Glutamatergic neuron (in vitro differentiated cells): ENCODE results near the gene EFHB. TPM values are rescaled to one million over a fixed set of nuclear protein-coding genes. Genes with fewer than 3 reads are reported as not detected.

Experiments
- DNase-seq: peaks from one replicate; pipeline ENCODE4 v3.0.0; 2022
- H3K27ac Mint-ChIP-seq: one replicate; pipeline ENCODE4 v1.8.0; 2020; ENCODE audit warnings: mild to moderate bottlenecking, mixed read lengths, inconsistent platforms; ENCODE audit not compliant: unreplicated experiment
- H3K27me3 Mint-ChIP-seq: one replicate; pipeline ENCODE4 v1.8.0; 2020; ENCODE audit warnings: mild to moderate bottlenecking, moderate library complexity, mixed read lengths, inconsistent platforms; ENCODE audit not compliant: unreplicated experiment
- H3K36me3 Mint-ChIP-seq: one replicate; pipeline ENCODE4 v1.8.0; 2020; ENCODE audit warnings: mild to moderate bottlenecking, mixed read lengths, inconsistent platforms; ENCODE audit not compliant: unreplicated experiment
- H3K4me1 Mint-ChIP-seq: one replicate; pipeline ENCODE4 v1.8.0; 2020; ENCODE audit warnings: mild to moderate bottlenecking, low read depth, mixed read lengths, inconsistent platforms; ENCODE audit not compliant: unreplicated experiment
- H3K4me3 Mint-ChIP-seq: one replicate; pipeline ENCODE4 v1.8.0; 2020; ENCODE audit warnings: mild to moderate bottlenecking, mixed read lengths, inconsistent platforms; ENCODE audit not compliant: unreplicated experiment
- H3K9me3 Mint-ChIP-seq: one replicate; pipeline ENCODE4 v1.8.0; 2020; ENCODE audit warnings: mild to moderate bottlenecking, moderate library complexity, mixed read lengths, inconsistent platforms; ENCODE audit not compliant: unreplicated experiment
- CTCF ChIP-seq: fragments of 200-600 bp; sonication (generic); IDR thresholded peaks from one replicate; pipeline ENCODE4 v1.5.0; 2021; ENCODE audit not compliant: partially characterized antibody, unreplicated experiment
- long read RNA-seq: library from polyadenylated mRNA; unstranded; transcript quantifications from one replicate; pipeline ENCODE4 v2.0.0, GENCODE V29; 2020; ENCODE audit not compliant: unreplicated experiment
- total RNA-seq: library from RNA; stranded (reverse); fragmentation: NEBNext Ultra II Directional; extraction: Animal tissue kit (Norgen Biotek cat#: 25700); gene quantifications from one replicate; pipeline ENCODE4 v1.2.1, GENCODE V29; 2021; ENCODE audit not compliant: unreplicated experiment

Gene EFHB
- 0.76 TPM for total RNA-seq
- long read RNA-seq, result 0 reads

- Mint-ChIP-seq H3K36me3 (no peaks in the 10 kb centered on the region), H3K4me3 (peak within 1 kb of the TSS; percentile 12)
Measured at GRCh38 chr3:19934098-19934566, at the start of gene EFHB. TSS of gene EFHB (minus strand) at chr3:19934217. CDS start at chr3:19934018, 199 bp downstream.

GRCh38 chr3:19972054-19972453 is 38.0 kb upstream of the EFHB start:
- Mint-ChIP-seq H3K36me3 (no peaks in the 10 kb centered on the region), H3K4me1 (no peaks in the 10 kb centered on the region), H3K4me3 (no peak overlapping the region), H3K27me3 (no peaks in the 10 kb centered on the region), H3K27ac (no peak overlapping the region), H3K9me3 (no peaks in the 10 kb centered on the region)
- DNase-seq, result no peak
- TF ChIP-seq CTCF, result no peak

More at GRCh38 chr3:19934098-19934566, at the start of gene EFHB:
- Mint-ChIP-seq H3K9me3 (no peaks in the 10 kb centered on the region), H3K4me1 (peaks cover 1% of the 10 kb centered on the region), H3K27me3 (peaks cover 1% of the 10 kb centered on the region), H3K27ac (no peak within 1 kb of the TSS)
- TF ChIP-seq CTCF, result no peak
- peak; percentile 70 for DNase-seq

- H3K4me1 Mint-ChIP-seq, result no peaks in the 10 kb centered on the region
- no peak for TF ChIP-seq CTCF
- no peaks in the 10 kb centered on the region for H3K36me3 Mint-ChIP-seq
- no peak for DNase-seq
- H3K9me3 Mint-ChIP-seq, result no peaks in the 10 kb centered on the region
- H3K27ac Mint-ChIP-seq, result no peak overlapping the region
- no peak overlapping the region for H3K4me3 Mint-ChIP-seq
- no peaks in the 10 kb centered on the region for H3K27me3 Mint-ChIP-seq
Measured at GRCh38 chr3:19970327-19970726, 36.3 kb upstream of the EFHB start.

- H3K36me3 Mint-ChIP-seq, result no peaks in the 10 kb centered on the region
- no peak overlapping the region for H3K4me3 Mint-ChIP-seq
- no peak overlapping the region for H3K27ac Mint-ChIP-seq
- no peak for DNase-seq
- no peak for TF ChIP-seq CTCF
- no peaks in the 10 kb centered on the region for H3K4me1 Mint-ChIP-seq
- no peaks in the 10 kb centered on the region for H3K27me3 Mint-ChIP-seq
- H3K9me3 Mint-ChIP-seq, result no peaks in the 10 kb centered on the region
Measured at GRCh38 chr3:19967812-19968211, 33.8 kb upstream of the EFHB start.

GRCh38 chr3:19967208-19967607 is 33.2 kb upstream of the EFHB start:
- H3K36me3 Mint-ChIP-seq, result no peaks in the 10 kb centered on the region
- H3K9me3 Mint-ChIP-seq, result no peaks in the 10 kb centered on the region
- no peak overlapping the region for H3K27ac Mint-ChIP-seq
- H3K27me3 Mint-ChIP-seq, result no peaks in the 10 kb centered on the region
- no peak for TF ChIP-seq CTCF
- no peak overlapping the region for H3K4me3 Mint-ChIP-seq
- no peak for DNase-seq
- no peaks in the 10 kb centered on the region for H3K4me1 Mint-ChIP-seq
